Measurements from ENCODE around the gene TMEM238L.

The TMEM238L gene

GRCh38 chr17:10772425-10773380, 31.2 kb downstream of the TMEM238L start:
- no peak for DNase-seq

- DNase-seq = no peak
Observed at GRCh38 chr17:10771148-10771547, 32.8 kb downstream of the TMEM238L start.

GRCh38 chr17:10769840-10770239, 34.1 kb downstream of the TMEM238L start:
- no peak for DNase-seq

- DNase-seq = no peak
Observed at GRCh38 chr17:10768750-10769251, 35.1 kb downstream of the TMEM238L start.

- no peak for DNase-seq
Observed at GRCh38 chr17:10767232-10767631, 36.7 kb downstream of the TMEM238L start.

GRCh38 chr17:10762037-10762436, 41.9 kb downstream of the TMEM238L start:
- no peak for DNase-seq

GRCh38 chr17:10761281-10761680, 42.6 kb downstream of the TMEM238L start:
- no peak for DNase-seq

GRCh38 chr17:10758062-10758461, 45.8 kb downstream of the TMEM238L start:
- no peak for DNase-seq

GRCh38 chr17:10757647-10758046, 46.3 kb downstream of the TMEM238L start:
- no peak for DNase-seq

- no peak for DNase-seq
Observed at GRCh38 chr17:10757067-10757466, 46.8 kb downstream of the TMEM238L start.

- DNase-seq = no peak
Observed at GRCh38 chr17:10756619-10757018, 47.3 kb downstream of the TMEM238L start.

- DNase-seq = no peak
Observed at GRCh38 chr17:10756185-10756584, 47.7 kb downstream of the TMEM238L start.

GRCh38 chr17:10755592-10756127, 48.2 kb downstream of the TMEM238L start:
- no peak for DNase-seq

- DNase-seq = no peak
Observed at GRCh38 chr17:10754861-10755591, 48.9 kb downstream of the TMEM238L start.

- DNase-seq = no peak
Observed at GRCh38 chr17:10754109-10754508, 49.8 kb downstream of the TMEM238L start.

GRCh38 chr17:10752696-10753095, 51.2 kb downstream of the TMEM238L start:
- no peak for DNase-seq

- DNase-seq = no peak
Observed at GRCh38 chr17:10751563-10751962, 52.3 kb downstream of the TMEM238L start.

- no peak for DNase-seq
Observed at GRCh38 chr17:10750210-10750609, 53.7 kb downstream of the TMEM238L start.

GRCh38 chr17:10748531-10749181, 55.2 kb downstream of the TMEM238L start:
- DNase-seq = no peak

- DNase-seq = no peak
Observed at GRCh38 chr17:10745231-10745630, 58.7 kb downstream of the TMEM238L start.

Measured in kidney glomerular epithelial cell (primary cell).